ENCODE results near the gene ITPR1.

Gene ITPR1

GRCh38 chr3:4522947-4523346, 29.8 kb downstream of the ITPR1 start (continued):
- TF ChIP-seq, protein P1, sequence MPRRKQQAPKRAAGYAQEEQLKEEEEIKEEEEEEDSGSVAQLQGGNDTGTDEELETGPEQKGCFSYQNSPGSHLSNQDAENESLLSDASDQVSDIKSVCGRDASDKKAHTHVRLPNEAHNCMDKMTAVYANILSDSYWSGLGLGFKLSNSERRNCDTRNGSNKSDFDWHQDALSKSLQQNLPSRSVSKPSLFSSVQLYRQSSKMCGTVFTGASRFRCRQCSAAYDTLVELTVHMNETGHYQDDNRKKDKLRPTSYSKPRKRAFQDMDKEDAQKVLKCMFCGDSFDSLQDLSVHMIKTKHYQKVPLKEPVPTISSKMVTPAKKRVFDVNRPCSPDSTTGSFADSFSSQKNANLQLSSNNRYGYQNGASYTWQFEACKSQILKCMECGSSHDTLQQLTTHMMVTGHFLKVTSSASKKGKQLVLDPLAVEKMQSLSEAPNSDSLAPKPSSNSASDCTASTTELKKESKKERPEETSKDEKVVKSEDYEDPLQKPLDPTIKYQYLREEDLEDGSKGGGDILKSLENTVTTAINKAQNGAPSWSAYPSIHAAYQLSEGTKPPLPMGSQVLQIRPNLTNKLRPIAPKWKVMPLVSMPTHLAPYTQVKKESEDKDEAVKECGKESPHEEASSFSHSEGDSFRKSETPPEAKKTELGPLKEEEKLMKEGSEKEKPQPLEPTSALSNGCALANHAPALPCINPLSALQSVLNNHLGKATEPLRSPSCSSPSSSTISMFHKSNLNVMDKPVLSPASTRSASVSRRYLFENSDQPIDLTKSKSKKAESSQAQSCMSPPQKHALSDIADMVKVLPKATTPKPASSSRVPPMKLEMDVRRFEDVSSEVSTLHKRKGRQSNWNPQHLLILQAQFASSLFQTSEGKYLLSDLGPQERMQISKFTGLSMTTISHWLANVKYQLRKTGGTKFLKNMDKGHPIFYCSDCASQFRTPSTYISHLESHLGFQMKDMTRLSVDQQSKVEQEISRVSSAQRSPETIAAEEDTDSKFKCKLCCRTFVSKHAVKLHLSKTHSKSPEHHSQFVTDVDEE (CRISPR knock-in tag; IDR thresholded peaks at IDR 0.05): no peak

- peak; percentile 73 for ATAC-seq
- TF ChIP-seq ZNF70 (CRISPR knock-in tag; IDR thresholded peaks at IDR 0.05) (no peak), TCF4 (CRISPR knock-in tag; IDR thresholded peaks at IDR 0.05; ENCODE audit: borderline replicate concordance) (peak; percentile 92), ISL1 (CRISPR knock-in tag; IDR thresholded peaks at IDR 0.05) (peak; percentile 86), BACH2 (CRISPR knock-in tag; IDR thresholded peaks at IDR 0.05; ENCODE audit: borderline replicate concordance) (no peak), ZNF565 (CRISPR knock-in tag; conservative IDR thresholded peaks at IDR 0.05; ENCODE audit: low read depth) (no peak; the same call in 1 of the 2 replicates), TOX (CRISPR knock-in tag; IDR thresholded peaks at IDR 0.05; ENCODE audit: borderline replicate concordance) (no peak), ZFP30 (CRISPR knock-in tag; IDR thresholded peaks at IDR 0.05) (no peak), PPARA (CRISPR knock-in tag; IDR thresholded peaks at IDR 0.05; ENCODE audit: borderline replicate concordance) (0 out of 2 replicates have a peak, but pooled peaks have one; percentile 24), ESRRG (CRISPR knock-in tag; IDR thresholded peaks at IDR 0.05) (no peak), ZFP3 (CRISPR knock-in tag; IDR thresholded peaks at IDR 0.05) (peak; percentile 54; the same call in 1 of the 2 replicates), ARNTL (CRISPR knock-in tag; IDR thresholded peaks at IDR 0.05; ENCODE audit: borderline replicate concordance, low read depth) (no peak), SNAI2 (CRISPR knock-in tag; IDR thresholded peaks at IDR 0.05) (0 out of 2 replicates have a peak, but pooled peaks have one; percentile 64), RARB (CRISPR knock-in tag; IDR thresholded peaks at IDR 0.05) (no peak), CSDC2 (CRISPR knock-in tag; IDR thresholded peaks at IDR 0.05) (no peak), GLIS3 (CRISPR knock-in tag; IDR thresholded peaks at IDR 0.05) (peak; percentile 26; the same call in 1 of the 2 replicates), OSR1 (CRISPR knock-in tag; IDR thresholded peaks at IDR 0.05) (no peak), ZNF8 (CRISPR knock-in tag; IDR thresholded peaks at IDR 0.05) (no peak), ZC3H10 (CRISPR knock-in tag; IDR thresholded peaks at IDR 0.05) (no peak)
- TF ChIP-seq, protein P1 (CRISPR knock-in tag; IDR thresholded peaks at IDR 0.05): peak; percentile 91
- TF ChIP-seq, protein P2, sequence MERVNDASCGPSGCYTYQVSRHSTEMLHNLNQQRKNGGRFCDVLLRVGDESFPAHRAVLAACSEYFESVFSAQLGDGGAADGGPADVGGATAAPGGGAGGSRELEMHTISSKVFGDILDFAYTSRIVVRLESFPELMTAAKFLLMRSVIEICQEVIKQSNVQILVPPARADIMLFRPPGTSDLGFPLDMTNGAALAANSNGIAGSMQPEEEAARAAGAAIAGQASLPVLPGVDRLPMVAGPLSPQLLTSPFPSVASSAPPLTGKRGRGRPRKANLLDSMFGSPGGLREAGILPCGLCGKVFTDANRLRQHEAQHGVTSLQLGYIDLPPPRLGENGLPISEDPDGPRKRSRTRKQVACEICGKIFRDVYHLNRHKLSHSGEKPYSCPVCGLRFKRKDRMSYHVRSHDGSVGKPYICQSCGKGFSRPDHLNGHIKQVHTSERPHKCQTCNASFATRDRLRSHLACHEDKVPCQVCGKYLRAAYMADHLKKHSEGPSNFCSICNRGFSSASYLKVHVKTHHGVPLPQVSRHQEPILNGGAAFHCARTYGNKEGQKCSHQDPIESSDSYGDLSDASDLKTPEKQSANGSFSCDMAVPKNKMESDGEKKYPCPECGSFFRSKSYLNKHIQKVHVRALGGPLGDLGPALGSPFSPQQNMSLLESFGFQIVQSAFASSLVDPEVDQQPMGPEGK (CRISPR knock-in tag; IDR thresholded peaks at IDR 0.05; ENCODE audit: borderline replicate concordance): no peak
- TF ChIP-seq, protein P3, sequence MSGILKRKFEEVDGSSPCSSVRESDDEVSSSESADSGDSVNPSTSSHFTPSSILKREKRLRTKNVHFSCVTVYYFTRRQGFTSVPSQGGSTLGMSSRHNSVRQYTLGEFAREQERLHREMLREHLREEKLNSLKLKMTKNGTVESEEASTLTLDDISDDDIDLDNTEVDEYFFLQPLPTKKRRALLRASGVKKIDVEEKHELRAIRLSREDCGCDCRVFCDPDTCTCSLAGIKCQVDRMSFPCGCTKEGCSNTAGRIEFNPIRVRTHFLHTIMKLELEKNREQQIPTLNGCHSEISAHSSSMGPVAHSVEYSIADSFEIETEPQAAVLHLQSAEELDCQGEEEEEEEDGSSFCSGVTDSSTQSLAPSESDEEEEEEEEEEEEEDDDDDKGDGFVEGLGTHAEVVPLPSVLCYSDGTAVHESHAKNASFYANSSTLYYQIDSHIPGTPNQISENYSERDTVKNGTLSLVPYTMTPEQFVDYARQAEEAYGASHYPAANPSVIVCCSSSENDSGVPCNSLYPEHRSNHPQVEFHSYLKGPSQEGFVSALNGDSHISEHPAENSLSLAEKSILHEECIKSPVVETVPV (CRISPR knock-in tag; IDR thresholded peaks at IDR 0.05): no peak
- TF ChIP-seq, protein P4, sequence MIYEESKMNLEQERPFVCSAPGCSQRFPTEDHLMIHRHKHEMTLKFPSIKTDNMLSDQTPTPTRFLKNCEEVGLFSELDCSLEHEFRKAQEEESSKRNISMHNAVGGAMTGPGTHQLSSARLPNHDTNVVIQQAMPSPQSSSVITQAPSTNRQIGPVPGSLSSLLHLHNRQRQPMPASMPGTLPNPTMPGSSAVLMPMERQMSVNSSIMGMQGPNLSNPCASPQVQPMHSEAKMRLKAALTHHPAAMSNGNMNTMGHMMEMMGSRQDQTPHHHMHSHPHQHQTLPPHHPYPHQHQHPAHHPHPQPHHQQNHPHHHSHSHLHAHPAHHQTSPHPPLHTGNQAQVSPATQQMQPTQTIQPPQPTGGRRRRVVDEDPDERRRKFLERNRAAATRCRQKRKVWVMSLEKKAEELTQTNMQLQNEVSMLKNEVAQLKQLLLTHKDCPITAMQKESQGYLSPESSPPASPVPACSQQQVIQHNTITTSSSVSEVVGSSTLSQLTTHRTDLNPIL (CRISPR knock-in tag; IDR thresholded peaks at IDR 0.05; ENCODE audit: low read depth): peak; percentile 42; the same call in 1 of the 2 replicates
- TF ChIP-seq, protein P5, sequence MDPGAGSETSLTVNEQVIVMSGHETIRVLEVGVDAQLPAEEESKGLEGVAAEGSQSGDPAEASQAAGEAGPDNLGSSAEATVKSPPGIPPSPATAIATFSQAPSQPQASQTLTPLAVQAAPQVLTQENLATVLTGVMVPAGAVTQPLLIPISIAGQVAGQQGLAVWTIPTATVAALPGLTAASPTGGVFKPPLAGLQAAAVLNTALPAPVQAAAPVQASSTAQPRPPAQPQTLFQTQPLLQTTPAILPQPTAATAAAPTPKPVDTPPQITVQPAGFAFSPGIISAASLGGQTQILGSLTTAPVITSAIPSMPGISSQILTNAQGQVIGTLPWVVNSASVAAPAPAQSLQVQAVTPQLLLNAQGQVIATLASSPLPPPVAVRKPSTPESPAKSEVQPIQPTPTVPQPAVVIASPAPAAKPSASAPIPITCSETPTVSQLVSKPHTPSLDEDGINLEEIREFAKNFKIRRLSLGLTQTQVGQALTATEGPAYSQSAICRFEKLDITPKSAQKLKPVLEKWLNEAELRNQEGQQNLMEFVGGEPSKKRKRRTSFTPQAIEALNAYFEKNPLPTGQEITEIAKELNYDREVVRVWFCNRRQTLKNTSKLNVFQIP (CRISPR knock-in tag; IDR thresholded peaks at IDR 0.05; ENCODE audit: borderline replicate concordance, low read depth): no peak
These were observed 30.9 kb downstream of the ITPR1 start for GRCh38 chr3:4523710-4524698.

All from SK-N-SH treated with all-trans-retinoic acid at 6 μM for 48 hours (cell line).